Astrocyte (in vitro differentiated cells and primary cell): ENCODE results near the gene CNTNAP5.

Source experiments
- EZH2 ChIP-seq: IDR thresholded peaks from 2 replicates; pipeline ENCODE4 v1.6.1; 2012; ENCODE audit warnings: mild to moderate bottlenecking, low read length, inconsistent platforms; ENCODE audit not compliant: insufficient read depth
- TF ChIP-seq, protein P1 (sequence below): IDR thresholded peaks from 2 replicates; pipeline ENCODE4 v1.5.1; 2011; ENCODE audit warnings: low read depth, mild to moderate bottlenecking, inconsistent platforms, low read length, moderate library complexity; ENCODE audit not compliant: insufficient read depth

DNA sequence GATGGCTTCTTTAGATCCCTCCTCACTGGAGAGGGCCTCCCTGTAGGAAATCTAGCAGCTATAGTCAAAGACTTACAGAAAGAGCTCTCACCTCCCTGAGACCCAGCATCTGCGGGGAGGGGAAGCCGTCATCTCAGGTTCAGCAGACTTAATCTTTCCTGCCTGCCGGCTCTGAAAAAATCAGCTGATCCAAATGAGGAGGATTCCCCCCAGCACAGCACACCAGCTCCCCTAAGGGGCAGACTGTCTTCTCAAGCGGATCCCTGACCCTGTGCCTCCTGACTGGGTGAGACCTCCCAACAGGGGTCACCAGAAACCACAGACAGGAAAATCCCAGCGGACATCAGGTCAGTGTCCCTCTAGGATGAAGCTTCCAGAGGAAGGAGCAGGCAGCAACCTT is 601.9 kb downstream of the CNTNAP5 start:
- no peak for TF ChIP-seq EZH2
- TF ChIP-seq, protein P1, sequence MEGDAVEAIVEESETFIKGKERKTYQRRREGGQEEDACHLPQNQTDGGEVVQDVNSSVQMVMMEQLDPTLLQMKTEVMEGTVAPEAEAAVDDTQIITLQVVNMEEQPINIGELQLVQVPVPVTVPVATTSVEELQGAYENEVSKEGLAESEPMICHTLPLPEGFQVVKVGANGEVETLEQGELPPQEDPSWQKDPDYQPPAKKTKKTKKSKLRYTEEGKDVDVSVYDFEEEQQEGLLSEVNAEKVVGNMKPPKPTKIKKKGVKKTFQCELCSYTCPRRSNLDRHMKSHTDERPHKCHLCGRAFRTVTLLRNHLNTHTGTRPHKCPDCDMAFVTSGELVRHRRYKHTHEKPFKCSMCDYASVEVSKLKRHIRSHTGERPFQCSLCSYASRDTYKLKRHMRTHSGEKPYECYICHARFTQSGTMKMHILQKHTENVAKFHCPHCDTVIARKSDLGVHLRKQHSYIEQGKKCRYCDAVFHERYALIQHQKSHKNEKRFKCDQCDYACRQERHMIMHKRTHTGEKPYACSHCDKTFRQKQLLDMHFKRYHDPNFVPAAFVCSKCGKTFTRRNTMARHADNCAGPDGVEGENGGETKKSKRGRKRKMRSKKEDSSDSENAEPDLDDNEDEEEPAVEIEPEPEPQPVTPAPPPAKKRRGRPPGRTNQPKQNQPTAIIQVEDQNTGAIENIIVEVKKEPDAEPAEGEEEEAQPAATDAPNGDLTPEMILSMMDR: no peak
